Stimulated activated CD8-positive, alpha-beta memory T cell treated with anti-CD3 and anti-CD28 coated beads, Interleukin-7, amount 100 ng/mL, for 48 hours (primary cell): ENCODE data around the gene GPR18.

Source experiments
- DNase-seq, 2 donors: peaks; one replicate each; pipeline ENCODE4 v3.0.0-alpha.2; 2020; ENCODE audit warnings: low read depth in 1 of 2; ENCODE audit errors: extremely low read depth in 1 of 2

Gene GPR18

GRCh38 chr13:99258210-99258860, at the start of gene GPR18:
TSS of gene GPR18 (minus strand) at chr13:99258379. CDS start at chr13:99255872, 2,507 bp downstream.
- no peak for DNase-seq

DNA sequence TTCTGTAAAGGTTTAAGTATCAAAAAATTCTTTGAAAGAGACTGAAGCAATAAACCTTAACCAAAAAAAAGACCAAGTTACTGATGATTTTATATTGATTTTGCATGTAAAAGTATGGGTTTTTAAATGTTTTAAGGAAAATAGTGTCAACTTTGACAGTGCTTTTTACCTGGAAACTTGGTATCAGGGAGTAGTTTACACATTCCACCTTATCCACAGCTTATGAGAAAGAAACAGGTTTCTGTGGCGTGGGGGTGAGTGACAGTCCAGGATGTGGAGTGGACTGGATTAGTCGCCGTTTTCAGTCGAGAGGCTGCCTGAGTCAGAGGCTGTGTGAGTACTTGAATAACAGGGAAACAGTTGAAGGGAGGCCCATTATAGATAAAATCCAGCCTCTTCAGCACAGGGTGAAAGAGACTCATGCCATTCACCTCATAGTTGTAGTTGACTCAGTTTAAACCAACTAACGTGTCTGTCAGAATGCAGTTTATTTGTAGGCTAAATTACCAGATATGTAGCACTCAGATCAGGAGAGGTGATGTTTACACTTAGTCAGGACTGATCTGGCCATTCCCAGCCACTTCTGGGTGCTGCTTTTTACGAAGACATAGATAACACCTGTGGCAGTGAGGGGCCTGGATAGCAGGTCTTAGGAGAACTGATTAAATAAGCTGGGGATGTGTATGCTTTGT, 49.6 kb upstream of the GPR18 start:
- peak in 1 of 2 donors; percentile 90 for DNase-seq

DNA sequence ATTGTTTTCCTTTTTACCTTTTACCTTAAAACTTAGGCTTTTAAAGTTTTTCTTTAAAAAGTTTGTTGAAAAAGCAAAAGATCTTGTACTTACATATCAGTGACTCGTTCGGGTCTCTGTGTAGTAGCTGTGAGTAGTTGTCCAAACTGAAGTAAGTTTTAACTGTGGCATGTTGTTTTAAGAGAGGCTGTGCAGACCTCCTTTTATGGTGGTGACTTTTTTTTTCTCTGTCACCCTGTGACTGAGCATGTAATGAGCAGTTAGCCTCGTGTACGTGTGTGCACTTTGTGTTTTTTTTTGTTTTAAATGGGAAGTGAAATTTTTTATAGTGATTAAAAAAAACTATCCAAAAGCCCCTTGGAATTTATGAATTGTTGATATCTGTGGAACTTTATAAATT, 49.1 kb upstream of the GPR18 start, which contains the start of gene GPR183:
Gene GPR183, minus strand, starts transcription at position 153 of the 400 bp plus-strand sequence. CDS start 11,254 bp downstream, outside the sequence.
- no peak for DNase-seq

GRCh38 chr13:99305566-99305965, 47.4 kb upstream of the GPR18 start:
- DNase-seq, result no peak

- DNase-seq, result no peak
Measured at GRCh38 chr13:99305158-99305557, 47.0 kb upstream of the GPR18 start.

GRCh38 chr13:99304541-99304940, 46.4 kb upstream of the GPR18 start:
- no peak for DNase-seq

GRCh38 chr13:99303863-99304521, 45.8 kb upstream of the GPR18 start:
- peak in 1 of 2 donors; percentile 48 for DNase-seq

- no peak for DNase-seq
Measured at GRCh38 chr13:99302637-99303505, 44.7 kb upstream of the GPR18 start.

DNA sequence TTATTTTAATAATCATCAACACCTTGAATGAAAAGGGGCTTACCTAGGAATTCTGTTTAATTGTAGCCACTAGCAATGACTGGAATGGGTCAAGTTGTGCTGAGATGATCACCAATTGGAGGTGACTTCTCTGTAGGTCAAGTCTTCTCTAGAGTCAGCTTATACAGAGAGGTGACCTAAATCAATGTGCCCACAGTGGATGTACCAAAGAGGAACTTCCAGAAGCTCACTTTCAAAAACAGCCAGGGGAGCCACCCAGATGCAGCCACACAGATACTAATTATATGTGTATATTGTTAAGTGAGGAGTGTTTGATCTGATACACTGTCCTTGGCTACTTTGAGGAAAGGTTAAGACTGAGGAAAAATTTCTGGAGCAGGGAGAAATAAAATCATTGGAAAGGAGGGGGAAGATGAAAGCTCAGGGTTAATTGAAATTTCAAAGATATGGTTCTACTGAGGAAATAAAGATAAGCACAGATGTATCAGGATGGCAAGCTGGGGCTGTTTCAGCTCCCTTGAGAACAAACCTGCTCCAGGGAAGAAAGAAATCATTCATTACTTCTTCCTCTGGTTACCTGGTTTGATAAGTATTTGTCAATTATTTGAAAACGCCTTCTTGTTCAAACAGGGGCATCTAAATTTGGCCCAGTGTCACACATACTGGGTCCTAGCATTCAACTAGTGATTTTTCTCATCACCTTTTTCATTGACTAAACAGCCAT, 43.9 kb upstream of the GPR18 start:
- DNase-seq, result no peak

- no peak for DNase-seq
Measured at GRCh38 chr13:99301056-99301838, 43.1 kb upstream of the GPR18 start.

DNA sequence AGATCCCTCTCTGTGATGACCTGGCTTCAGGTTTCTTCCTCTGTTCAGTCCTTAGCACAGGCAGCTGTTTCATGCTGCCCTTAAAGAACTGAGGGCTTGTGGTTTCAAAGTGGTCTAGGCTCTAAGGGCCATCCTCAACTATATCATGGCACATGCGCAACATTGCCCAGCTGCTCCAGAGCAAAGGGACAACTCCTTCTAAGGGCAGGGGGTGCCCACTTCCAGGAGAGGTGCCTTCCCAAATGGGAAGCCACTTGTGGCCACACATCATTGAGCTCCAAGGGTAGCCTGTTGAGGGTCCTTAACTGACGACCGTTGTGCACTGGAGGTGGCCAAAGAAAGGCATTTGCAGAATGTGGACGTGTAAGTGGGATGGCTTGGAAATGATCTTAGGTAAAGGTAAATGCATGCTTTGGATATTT, 41.8 kb upstream of the GPR18 start:
- no peak for DNase-seq

- no peak for DNase-seq
Measured at GRCh38 chr13:99299256-99299919, 41.2 kb upstream of the GPR18 start.

DNA sequence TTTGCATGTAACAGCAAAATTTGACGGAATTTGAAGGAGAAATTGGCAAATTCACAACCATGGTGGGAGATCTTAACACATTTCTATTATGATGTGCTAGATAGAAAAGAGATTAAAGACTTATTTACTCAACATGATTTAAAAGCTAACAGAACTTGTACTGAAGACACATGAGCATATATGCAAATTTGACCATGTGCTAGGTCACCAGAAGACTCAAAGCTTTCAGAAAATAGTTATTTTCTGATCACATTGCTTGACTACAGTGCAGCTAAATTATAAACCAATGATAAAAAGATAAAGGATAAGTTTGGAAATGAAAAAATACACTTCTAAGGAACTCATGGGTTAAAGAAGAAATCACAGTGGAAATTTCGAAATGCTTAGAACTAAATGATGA, 39.9 kb upstream of the GPR18 start:
- DNase-seq, result no peak

DNA sequence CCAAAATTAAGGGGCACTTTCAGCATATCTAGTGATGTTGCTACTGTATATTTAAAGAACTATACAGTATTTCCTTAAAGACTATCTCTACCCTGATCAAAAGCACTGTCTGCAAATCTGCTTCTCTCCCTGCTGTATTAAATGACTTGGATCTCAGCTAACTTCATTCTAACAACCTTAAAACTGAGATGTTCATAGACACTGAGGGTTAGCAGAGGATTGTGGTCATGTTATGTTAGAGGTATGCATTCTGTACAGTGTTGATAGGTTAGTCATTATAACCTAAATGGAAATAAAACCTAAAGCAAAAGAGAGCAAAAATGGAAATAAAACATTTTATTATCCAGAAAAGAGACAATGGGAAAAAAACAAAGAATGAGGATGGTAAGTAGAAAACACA, 39.2 kb upstream of the GPR18 start:
- no peak for DNase-seq

- DNase-seq, result no peak
Measured at GRCh38 chr13:99296398-99296797, 38.2 kb upstream of the GPR18 start.

GRCh38 chr13:99295488-99296252, 37.5 kb upstream of the GPR18 start:
- no peak for DNase-seq

DNA sequence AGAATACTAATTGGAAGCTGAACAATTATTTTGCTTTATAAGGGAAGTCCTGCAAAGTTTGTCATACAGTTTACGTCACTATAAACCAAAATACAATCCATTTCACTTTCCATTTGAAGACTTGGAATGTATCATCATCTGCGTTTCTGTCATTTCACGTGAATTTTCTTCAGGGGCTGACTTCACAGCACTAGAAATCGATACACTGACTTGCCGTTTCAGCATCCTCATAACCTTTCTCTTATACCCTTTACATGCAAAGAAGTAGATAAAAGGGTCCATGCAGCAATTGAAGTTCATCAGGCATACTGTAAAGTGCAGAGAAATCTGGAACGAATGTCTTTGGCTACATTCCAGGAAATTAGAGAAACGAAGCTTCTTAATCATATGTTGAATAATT, 36.8 kb upstream of the GPR18 start:
- DNase-seq, result no peak

DNA sequence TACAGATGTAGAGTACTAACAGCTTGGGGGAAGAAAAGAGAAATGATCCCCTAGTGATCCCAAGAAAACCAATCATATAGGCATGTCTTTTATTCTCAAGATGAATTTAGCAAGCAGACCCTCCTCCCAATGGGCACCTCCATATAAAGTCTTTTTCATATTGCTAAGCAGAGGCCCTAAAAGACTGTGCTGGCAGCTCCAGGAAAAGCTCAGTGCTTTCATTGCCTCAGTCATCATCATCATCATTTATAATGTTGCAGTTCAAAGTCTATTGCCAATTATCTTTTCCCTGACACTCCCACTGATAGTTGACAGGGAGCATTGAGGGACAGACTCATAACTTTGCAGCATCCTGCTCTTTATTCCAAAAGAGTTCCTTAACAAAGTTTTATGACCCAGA, 36.0 kb upstream of the GPR18 start:
- DNase-seq, result no peak
